Epithelial cell of proximal tubule (primary cell): Measurements from ENCODE around the gene PIGS. TPM values are rescaled to one million over a fixed set of nuclear protein-coding genes. Genes with fewer than 3 reads are reported as not detected.
A peak's percentile ranks its signal among the peaks of the same experiment; 100 is the strongest.
"Not testable (repeated sequence)": the region's sequence is repeated elsewhere in the genome, so short reads cannot be mapped to it uniquely, and the experiment has no call there.

ENCODE experiments used
- DNase-seq: peaks from one replicate; pipeline ENCODE4 v3.0.0-alpha.2; 2011; ENCODE audit warnings: low read depth
- H3K4me3 ChIP-seq: 2 replicates; pipeline ENCODE4 v1.5.1; 2011; ENCODE audit warnings: low read depth, mild to moderate bottlenecking, low read length
- total RNA-seq: library from RNA; depleted of rRNA; stranded (reverse); fragments of >200 nt; gene quantifications from 2 replicates; pipeline ENCODE4 v1.2.3, GENCODE V29; 2015
- TF ChIP-seq, protein P1 (sequence below): conservative IDR thresholded peaks from 2 replicates; pipeline ENCODE4 v1.5.1; 2012; ENCODE audit warnings: low read depth, mild to moderate bottlenecking, low read length

PIGS gene
- total RNA-seq, 1 donor from 2014 or later: 55.6 TPM

DNA sequence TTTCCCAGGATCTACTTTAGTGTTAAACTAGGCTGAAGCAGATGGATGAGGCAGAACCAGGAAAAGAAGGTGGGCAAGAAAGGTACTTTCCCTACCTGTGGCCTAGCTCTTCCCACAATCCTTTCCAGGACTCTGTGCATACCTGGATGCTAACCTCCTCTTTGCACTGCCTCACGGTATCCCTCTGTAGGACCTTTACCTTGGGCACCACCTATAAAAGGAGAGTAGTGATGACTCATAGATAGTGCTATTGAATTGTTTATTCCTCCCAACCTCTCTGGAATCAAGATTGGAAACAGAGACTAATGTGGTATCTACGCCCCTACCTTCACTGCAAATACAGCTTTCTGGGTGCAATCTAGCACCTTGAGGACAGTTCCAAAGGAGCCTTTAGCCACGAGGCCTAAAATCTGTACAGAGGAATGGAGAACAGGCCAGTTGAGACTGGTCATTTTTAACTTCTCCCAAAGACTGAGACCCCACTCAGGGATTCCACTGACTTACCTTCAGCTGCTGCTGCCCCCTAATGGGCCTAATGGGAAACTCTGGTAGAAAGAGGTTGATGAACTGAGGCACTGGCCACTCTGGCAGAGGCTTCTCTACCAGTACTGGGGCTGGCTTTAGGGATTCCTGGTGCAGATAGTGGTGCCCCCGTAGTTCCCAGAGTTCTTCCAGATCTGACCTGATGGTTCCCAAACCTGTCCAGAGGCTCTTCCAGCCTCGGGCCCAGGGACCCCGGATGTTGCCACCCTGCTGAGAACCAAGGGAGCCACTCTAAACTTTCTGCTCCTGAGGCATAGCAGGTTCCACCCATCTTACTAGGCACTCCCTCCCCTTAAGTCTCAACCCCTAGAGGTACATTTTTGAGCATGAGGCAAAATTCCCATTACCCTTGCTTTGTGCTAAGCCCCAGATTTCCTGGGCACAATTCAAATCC lies 41.9 kb upstream of the PIGS start:
- TF ChIP-seq, protein P1, sequence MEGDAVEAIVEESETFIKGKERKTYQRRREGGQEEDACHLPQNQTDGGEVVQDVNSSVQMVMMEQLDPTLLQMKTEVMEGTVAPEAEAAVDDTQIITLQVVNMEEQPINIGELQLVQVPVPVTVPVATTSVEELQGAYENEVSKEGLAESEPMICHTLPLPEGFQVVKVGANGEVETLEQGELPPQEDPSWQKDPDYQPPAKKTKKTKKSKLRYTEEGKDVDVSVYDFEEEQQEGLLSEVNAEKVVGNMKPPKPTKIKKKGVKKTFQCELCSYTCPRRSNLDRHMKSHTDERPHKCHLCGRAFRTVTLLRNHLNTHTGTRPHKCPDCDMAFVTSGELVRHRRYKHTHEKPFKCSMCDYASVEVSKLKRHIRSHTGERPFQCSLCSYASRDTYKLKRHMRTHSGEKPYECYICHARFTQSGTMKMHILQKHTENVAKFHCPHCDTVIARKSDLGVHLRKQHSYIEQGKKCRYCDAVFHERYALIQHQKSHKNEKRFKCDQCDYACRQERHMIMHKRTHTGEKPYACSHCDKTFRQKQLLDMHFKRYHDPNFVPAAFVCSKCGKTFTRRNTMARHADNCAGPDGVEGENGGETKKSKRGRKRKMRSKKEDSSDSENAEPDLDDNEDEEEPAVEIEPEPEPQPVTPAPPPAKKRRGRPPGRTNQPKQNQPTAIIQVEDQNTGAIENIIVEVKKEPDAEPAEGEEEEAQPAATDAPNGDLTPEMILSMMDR: peak; percentile 78
- no peak for DNase-seq

DNA sequence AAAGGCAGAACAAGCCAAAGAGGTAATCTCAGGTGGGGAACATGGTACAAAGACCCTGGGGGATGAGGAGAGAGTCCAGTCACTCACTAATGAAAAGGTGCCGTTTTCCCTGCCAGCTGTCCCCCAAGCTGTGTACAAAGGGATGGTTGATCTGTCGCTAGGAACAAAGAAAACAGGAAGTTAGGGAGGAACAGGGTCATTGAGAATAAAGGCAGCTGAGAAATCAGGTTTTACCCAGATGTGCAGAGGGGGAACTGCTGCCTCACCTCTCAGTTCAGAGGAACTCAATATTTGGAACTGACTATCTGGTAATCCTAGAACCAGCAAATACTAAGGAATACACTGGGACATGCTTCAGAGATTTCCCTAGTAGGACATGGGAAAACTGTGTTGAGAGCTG lies 41.2 kb upstream of the PIGS start:
- TF ChIP-seq, protein P1: no peak
- DNase-seq: no peak

More for the DNA sequence above, 41.9 kb upstream of the PIGS start:
- no peak overlapping the region for H3K4me3 ChIP-seq

DNA sequence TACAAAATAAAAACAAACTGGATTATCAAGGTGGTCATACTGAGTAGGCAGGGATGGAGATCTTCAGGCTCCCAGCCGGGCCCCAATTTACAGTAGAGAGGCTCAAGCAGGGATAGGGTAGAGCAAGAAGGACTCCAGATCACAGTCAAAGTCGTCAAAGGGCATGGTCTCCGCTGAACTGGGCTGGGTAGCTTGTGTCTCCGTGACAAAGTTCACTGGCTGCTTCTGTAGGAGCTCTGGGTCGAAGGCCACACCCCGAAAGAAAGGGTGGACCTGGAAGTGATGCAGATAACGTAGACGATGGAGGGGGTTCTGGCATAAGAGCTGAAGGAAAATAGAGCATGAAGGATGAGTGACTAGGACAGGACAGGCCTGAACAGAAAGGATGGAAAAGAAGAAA lies 39.1 kb upstream of the PIGS start:
- no peak for DNase-seq
- no peak overlapping the region for H3K4me3 ChIP-seq
- TF ChIP-seq, protein P1: no peak

More for the DNA sequence above, 41.2 kb upstream of the PIGS start:
- no peak overlapping the region for H3K4me3 ChIP-seq

DNA sequence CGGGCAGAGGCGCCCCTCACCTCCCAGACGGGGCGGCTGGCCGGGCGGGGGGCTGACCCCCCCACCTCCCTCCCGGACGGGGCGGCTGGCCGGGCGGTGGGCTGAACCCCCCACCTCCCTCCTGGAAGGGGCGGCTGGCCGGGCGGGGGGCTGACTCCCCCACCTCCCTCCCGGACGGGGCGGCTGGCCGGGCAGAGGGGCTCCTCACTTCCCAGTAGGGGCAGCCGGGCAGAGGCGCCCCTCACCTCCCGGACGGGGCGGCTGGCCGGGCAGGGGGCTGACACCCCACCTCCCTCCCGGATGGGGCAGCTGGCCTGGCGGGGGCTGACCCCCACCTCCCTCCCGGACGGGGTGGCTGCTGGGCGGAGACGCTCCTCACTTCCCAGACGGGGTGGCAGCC lies 32.7 kb upstream of the PIGS start:
- not testable (repeated sequence) for DNase-seq, H3K4me3 ChIP-seq

DNA sequence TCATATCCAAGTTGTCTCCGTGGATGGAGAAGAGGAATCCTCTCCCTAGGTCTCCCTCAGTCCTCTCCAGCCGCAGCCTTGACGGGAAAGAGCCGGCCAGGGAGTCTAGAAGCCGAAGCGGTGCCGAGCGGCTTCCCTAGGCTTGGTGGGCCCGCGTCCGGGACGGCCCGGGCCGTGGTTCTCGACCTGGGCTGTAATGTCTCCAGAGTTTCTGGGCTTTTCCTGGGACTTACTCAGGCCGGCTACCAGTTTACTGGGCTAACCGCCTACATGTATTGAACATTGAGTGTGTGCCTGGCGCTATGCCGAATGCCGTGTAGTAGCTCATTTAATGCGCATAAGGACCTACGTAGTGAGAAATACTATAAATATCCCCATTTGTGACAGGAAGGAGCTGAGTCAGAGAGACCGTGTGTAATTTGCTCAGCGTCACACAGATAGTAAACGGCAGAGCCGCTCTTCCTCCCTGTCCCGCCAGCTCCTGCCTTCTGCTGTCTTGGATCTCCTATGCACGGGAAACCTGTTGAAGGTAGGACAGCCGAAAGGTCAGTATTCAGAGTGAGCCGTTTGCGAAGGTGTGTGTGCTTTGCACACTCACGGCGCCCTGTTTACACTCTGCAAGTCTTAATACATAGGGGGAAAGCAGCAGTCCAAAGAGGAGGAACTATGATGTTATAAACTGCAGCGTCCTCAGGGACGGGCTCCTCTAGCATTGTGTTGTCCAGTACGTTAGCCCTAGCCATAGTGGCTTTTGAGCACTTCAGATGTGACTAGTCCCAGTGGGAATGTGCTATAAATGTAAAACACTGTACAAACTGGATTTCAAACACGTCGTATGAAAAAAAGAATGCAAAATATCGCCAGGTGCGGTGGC lies 28.2 kb upstream of the PIGS start:
- TF ChIP-seq, protein P1: no peak
- no peak for DNase-seq

DNA sequence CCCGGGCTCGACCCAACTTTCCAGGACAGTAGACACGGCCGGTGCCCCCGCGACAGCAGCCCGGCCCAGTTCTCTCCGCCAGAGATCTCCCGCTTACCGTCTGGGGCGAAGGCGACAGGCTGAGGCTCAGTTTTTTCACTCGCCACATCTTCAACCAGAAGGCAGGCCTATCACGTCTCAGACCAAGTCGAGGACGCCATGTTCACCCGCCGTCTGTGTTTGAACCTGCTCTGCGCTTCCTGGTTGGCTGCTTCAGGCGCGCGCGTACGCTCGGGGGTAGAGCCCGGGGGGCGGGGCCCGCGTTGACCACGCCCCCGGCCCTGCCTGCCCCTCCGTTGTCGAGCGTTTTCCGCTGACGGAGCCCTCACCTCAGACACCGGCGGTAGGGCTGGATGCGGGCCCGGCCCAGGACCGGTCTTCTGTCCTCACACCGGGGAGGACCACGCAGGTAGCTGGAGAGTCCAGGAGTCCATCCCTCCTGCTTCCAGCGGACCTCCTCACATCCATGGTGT lies 27.5 kb upstream of the PIGS start, which contains the start of gene SPAG5:
TSS of gene SPAG5 (minus strand) at position 227 of the 512 bp plus-strand sequence. CDS start at position 148, 79 bp downstream.
- TF ChIP-seq, protein P1: no peak
- peak within 1 kb of the TSS; percentile 73 for H3K4me3 ChIP-seq

More for the DNA sequence above, 28.2 kb upstream of the PIGS start:
- peak overlapping the region; percentile 73 for H3K4me3 ChIP-seq

DNA sequence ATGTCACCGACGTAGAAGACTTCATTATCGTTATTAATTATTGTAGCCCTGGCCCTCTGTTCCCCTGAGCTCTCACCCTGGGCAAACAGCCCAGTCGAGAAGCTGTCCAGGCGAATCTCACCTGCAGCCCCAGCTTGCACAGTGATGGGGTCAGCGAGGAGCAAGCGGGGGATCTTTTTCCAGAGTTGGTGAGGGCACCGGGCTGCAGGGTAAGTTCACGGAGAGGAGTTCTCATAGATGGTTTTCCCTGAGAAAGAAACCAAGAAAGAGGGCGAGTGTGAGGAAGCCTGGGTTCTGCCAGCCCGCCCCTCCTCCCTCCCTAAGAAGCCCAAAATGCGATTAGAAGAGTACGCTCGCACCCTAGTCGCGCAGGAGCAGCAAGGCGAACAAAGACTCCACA lies 27.1 kb upstream of the PIGS start:
- H3K4me3 ChIP-seq: peak overlapping the region; percentile 73
- TF ChIP-seq, protein P1: no peak
- DNase-seq: no peak

More for the DNA sequence above, 27.5 kb upstream of the PIGS start, which contains the start of gene SPAG5:
- DNase-seq: no peak
